Measurements from ENCODE around the gene JAK1.
"Not testable (repeated sequence)": the region's sequence is repeated elsewhere in the genome, so short reads cannot be mapped to it uniquely, and the experiment has no call there.

The JAK1 gene

DNA sequence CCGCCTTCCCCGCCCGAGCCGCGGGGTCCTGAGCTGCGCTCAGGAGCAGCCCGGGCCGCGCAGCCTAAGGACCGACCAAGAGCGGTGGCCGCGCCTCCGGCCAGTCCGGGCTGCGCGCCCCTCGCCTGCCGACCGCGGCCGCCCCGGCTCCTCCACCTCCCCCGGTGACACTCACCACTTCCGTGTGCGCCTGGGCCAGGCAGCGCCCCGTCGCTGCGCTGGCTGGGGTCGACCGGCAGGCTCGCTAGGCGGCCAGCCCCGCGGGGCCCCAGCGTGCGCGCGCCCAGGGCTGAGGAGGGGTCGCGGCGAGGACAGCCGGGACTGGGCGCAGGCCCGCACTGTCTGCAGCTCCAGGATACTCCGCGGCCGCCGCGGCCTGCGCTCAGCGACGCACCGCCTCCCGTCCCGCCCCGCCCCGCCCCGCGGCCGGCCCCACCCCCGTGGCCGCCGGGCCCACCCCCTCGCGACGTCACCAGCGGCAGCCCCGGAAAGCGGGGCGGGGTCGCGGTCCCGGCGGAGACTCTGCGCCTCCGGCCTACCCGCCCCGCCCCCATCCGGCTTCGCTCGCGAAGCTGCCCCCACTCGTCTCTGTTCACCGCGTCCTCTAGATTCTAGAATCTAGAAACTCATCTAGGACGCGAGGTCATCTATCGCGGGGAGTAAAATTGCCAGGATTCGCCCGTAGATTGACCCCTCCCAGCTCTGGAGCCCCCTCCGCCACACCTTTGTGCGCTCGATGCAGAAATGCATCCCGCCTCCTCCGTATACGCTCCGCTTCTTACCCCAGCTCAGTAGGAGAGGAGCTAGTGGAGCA lies at the start of gene JAK1:
TSS of gene JAK1 (minus strand) at position 392 of the 814 bp plus-strand sequence. CDS start 80,285 bp downstream, outside the sequence.
- TF ChIP-seq GATA1 (IDR thresholded peaks at IDR 0.05; ENCODE audit: low read depth, low read length) (no peak), POLR2A (IDR thresholded peaks at IDR 0.05; ENCODE audit: low read length) (peak; percentile 74)
- peak; percentile 86 to 93 for DNase-seq

DNA sequence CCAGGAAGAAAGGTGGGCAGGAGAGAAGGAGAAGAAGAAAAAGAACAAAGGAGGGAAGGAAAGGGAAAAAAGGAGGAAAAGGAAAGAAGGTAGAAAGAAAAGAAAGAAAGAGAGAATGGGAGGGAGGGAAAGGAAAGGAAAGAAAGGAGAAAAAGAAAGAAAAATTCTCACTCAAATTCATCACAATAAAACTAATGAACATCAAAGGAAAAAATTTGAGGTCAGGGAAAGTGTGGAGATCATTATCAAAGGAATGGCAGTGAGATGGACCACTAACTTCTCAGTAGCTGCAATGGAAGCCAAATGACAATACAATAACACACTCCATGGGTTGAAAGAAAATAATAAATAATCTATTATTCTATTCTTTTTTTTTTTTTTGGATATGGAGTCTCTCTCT lies 48.0 kb upstream of the JAK1 start:
- no peak for TF ChIP-seq POLR2A (IDR thresholded peaks at IDR 0.05; ENCODE audit: low read length)
- no peak for TF ChIP-seq GATA1 (IDR thresholded peaks at IDR 0.05; ENCODE audit: low read depth, low read length)
- no peak for DNase-seq

DNA sequence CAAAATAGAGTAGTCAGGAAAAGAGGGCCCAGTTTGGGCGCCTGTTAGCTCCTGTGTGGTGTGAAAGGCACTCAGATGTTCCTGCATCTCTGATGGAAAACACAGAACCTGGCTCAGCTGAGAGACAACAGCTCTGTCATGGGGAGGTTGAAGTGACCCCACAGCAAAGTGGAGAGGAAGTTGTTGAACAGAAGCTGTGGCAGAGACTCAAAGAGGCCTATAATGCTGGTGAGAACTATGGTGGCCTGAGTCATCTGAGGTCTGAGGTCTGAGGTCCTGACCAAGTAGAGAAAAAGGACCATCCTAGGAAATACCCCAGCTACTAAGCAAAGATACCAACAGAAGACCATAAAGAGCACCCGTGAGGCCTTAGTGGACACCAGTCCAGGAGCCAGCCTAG lies 45.6 kb upstream of the JAK1 start:
- TF ChIP-seq GATA1 (IDR thresholded peaks at IDR 0.05; ENCODE audit: low read depth, low read length) (no peak), POLR2A (IDR thresholded peaks at IDR 0.05; ENCODE audit: low read length) (no peak)
- DNase-seq, result no peak

DNA sequence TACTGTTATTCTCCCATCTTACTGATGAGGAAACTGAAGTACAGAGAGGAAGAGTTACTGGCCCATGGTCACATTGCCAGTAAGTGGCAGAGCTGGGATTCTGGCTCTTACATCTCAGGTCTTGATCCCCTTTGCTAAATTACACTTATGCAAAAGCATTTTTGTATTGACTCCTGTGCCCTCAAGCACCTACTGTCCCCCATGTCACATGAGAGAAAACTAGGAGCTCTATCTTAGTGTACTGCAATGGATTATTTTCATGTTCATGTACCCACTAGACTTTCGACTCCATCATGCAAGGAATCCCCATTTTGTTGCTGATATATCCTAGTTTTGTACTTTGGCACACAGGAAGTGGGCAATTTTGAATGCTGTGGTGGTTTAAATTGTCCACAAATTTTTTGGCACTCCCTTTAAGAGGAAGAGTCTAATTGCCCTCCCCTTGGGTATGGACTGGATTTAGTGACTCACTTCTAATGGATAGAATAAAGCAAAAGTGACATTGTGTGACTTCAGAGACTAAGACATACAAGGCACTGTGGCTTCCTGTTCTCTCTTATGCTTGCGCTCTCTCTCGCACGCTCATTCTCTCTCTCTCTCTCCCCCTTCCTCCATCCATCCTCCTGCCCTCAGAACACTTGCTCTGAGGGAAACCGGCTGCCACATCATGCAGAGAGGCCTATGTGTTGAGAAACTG lies 43.5 kb upstream of the JAK1 start:
- TF ChIP-seq GATA1 (IDR thresholded peaks at IDR 0.05; ENCODE audit: low read depth, low read length), result no peak
- TF ChIP-seq POLR2A (IDR thresholded peaks at IDR 0.05; ENCODE audit: low read length), result no peak
- DNase-seq, result no peak

DNA sequence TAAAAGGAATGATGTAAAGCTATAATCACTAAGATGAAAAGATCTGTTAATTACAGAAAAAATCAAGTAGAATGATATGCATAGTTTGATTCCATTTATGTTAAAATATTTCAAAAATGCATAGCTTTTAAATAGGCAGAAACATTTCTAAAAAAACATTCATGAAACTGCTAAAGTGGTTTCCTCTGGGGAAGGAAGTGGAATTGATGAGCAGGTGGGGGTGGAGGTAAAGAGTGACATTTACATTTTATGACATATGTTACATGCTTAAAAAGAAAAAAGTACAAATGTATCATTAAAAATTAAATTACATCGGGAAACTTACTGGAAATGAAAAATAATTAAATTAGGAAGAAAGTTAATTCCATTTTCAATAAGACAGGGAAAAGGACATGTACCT lies 42.8 kb upstream of the JAK1 start:
- DNase-seq, result no peak
- TF ChIP-seq POLR2A (IDR thresholded peaks at IDR 0.05; ENCODE audit: low read length) (no peak), GATA1 (IDR thresholded peaks at IDR 0.05; ENCODE audit: low read depth, low read length) (no peak)

DNA sequence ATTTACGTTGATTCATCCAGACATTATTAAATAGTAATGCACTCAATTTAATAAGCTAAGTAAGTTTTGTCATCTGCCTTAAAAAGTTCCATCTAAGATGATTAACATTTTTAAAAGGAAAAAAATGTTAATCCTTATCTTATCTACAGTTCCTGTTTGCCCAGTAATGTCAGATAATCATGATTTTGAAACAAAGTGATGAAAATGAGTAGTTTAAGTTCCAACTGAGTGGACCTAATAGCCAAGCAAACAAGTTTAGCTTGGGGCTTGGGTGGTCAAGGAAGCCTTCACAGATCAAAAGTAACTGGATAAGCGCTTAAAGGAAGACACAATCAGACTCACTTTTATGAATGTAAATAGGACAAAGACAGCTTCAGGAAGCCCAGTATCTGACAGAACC lies 40.5 kb upstream of the JAK1 start:
- no peak for DNase-seq

DNA sequence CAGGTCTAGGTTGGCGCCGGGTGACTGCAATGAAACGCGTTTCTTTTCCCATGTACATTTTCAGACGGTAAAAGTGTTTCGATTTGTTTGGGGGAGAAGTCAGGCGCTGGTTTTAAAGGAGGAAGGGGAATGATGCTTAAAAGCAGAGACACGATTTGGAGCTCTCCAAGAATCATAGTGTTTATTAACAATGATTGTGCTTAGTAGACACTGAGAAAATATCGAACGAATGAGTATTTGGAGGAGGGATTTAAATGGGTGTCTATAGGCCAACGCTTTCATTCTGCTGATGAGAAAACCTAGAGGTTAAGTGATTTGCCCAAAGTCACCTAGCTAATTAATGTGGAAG lies 36.9 kb upstream of the JAK1 start:
- DNase-seq, result no peak
- no peak for TF ChIP-seq POLR2A (IDR thresholded peaks at IDR 0.05; ENCODE audit: low read length)

More for the DNA sequence above, 40.5 kb upstream of the JAK1 start:
- no peak for TF ChIP-seq POLR2A (IDR thresholded peaks at IDR 0.05; ENCODE audit: low read length)
- no peak for TF ChIP-seq GATA1 (IDR thresholded peaks at IDR 0.05; ENCODE audit: low read depth, low read length)

DNA sequence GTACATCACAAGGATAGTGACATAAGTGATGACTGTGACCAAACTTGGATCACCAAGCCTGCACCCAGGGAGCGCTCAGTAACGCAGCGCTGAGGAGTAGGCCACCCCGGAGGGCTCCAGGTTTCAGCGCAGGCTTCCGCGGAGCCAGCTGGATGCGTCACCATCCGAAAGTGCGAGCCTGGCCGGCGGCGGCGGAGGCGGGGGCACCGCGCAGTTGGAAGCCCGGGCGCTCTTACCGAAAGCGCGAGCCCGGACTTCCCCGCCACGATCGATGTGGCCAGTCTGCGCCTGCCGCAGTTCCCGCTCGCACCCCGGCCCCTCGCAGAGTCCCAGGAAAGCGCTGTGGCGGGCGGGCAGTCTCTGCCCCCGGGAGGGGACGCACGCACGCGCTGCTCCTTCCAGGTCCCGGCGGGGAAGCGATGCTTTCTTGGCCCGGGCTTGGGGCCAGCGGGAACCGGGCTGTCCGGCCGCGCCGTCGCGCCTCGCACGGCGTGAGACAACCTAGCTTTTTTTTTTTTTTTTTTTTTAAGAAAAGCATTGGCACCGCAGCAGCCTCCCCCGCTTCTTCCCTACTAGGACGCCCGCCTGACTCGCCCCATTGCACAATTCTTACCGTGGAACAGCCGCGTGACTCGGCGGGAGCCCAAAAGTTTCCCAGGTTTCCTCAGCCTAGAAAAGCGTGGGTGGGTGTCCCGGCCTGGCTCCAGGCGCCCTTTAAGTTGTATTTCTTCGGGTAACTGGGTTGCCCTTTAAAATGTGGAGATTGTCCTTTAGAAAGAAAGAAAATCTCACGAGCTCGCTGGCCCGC lies 36.4 kb upstream of the JAK1 start:
- DNase-seq, result peak; percentile 45 to 64
- no peak for TF ChIP-seq POLR2A (IDR thresholded peaks at IDR 0.05; ENCODE audit: low read length)
- TF ChIP-seq GATA1 (IDR thresholded peaks at IDR 0.05; ENCODE audit: low read depth, low read length), result no peak

DNA sequence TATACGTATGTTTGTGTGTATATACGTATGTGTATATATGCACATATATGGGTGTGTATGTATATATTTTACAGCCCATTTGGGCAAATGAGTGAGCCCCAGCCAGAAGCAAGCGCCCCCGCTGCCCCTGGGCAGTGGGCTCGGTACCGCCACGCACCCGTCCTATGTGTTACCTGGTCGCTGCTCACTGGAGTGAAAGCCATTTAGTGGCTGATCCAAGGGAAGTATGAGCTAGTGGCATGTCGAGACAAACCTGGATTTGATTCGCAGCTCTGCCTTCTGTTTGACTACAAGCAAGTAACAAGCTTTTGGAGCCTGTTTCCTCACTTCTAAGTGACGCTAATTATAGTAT lies 35.8 kb upstream of the JAK1 start:
- TF ChIP-seq POLR2A (IDR thresholded peaks at IDR 0.05; ENCODE audit: low read length), result no peak
- no peak for TF ChIP-seq GATA1 (IDR thresholded peaks at IDR 0.05; ENCODE audit: low read depth, low read length)
- no peak for DNase-seq

DNA sequence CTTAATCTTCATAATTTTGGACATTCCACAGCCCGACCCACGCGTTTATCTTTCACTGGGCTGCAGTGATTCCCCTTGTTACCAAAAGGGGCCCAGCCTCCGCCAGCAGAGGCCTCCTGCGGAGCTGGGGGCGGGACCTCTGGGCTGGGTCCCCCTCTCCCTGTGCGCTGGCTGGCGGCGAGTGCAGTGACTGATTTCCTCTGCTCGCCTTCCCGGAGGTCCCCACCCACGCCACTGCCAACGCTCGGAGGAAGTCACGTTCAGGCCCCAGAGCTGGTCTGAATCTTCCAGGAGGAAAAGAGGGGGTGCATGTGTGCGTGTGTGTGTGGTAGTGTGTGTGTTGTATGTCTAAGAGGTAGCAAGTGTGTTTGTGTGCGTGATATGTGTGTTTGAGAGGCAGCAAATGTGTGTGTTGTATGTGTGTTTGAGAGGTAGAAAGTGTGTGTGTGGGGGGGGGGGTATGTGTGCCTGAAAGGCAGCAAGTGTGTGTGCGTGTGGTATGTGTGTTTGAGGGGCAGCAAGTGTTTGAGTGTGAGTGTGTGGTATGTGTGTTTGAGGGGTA lies 35.0 kb upstream of the JAK1 start:
- TF ChIP-seq GATA1 (IDR thresholded peaks at IDR 0.05; ENCODE audit: low read depth, low read length), result no peak
- TF ChIP-seq POLR2A (IDR thresholded peaks at IDR 0.05; ENCODE audit: low read length), result no peak
- peak; percentile 17 to 27 for DNase-seq

DNA sequence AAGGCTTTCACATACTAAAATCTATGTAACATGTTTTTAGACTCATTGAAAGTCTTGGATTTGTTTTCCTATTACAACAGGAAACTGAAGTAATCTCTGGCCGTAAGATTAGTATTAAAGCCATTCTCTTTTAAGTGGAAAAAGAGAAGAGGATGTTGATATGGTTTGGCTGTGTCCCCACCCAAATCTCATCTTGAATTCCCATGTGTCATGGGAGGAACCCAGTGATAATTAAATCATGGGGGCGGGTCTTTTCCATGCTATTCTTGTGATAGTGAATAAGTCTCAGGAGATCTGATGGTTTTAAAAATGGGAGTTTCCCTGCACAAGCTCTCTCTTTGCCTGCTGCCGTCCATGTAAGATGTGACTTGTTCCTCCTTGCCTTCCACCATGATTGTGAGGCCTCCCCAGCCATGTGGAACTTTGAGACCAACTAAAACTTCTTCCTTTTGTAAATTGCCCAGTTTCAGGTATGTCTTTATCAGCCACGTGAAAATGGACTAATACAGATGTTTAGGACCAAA lies 32.1 kb upstream of the JAK1 start:
- DNase-seq, result not testable (repeated sequence)

DNA sequence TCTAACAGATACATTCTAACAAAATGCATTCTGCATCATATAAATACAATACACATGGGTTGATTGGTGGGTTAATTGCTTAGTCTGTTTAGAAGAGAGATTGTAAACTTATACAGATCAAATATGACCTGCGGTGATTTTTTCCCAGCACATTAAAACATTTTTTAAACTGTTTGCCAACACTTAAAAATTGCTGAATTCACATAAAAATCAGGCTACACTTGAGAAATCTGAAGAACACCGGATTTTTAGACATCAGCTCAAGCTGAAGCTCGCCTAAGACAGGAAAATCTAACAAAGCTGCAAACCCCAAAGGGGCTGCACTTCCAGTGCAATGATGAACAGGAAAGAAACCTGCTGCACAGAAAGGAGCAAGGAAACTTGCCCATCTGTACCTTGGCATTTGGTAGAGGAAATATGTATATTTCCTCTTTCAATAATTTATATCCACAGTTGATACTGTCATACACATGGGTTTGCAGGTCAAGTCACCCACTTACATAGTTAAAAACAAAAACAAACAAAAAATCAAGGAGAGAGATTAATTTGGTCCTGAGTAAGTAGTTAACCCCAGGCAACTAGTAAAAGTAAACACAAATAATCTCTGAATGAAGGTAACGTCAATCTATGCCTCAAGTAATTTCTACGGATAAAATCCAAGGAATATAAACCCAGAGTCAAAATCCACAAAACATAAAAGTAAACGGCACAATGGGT lies 30.4 kb upstream of the JAK1 start:
- TF ChIP-seq GATA1 (IDR thresholded peaks at IDR 0.05; ENCODE audit: low read depth, low read length) (no peak), POLR2A (IDR thresholded peaks at IDR 0.05; ENCODE audit: low read length) (no peak)
- DNase-seq, result no peak

DNA sequence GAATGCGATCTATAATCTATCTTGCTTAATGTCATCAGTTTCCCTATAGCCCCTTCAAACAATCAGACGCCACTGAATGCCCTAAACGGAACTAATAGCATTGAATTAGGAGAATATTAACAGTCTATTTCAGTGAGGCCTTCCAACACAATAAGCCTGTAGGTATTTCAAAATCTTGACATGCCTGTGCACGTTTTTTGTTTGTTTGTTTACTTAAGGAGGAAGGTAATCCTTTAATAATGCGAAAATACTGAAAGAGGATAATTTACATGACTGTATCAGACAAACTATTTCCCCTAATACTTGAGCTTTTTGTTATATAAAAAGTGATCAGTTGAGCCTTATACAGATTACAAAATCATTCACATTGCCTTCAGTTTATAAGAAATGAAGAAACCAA lies 29.0 kb upstream of the JAK1 start:
- no peak for DNase-seq
- TF ChIP-seq GATA1 (IDR thresholded peaks at IDR 0.05; ENCODE audit: low read depth, low read length) (no peak), POLR2A (IDR thresholded peaks at IDR 0.05; ENCODE audit: low read length) (no peak)
